GM12801 (cell line): ENCODE results near the gene PPP1R17.

Experiments
- TF ChIP-seq, protein P1 (sequence below): IDR thresholded peaks from one replicate; pipeline ENCODE4 v1.5.1; 2011; ENCODE audit warnings: control low read depth; ENCODE audit not compliant: insufficient read length; ENCODE audit errors: extremely low read depth

PPP1R17 gene

DNA sequence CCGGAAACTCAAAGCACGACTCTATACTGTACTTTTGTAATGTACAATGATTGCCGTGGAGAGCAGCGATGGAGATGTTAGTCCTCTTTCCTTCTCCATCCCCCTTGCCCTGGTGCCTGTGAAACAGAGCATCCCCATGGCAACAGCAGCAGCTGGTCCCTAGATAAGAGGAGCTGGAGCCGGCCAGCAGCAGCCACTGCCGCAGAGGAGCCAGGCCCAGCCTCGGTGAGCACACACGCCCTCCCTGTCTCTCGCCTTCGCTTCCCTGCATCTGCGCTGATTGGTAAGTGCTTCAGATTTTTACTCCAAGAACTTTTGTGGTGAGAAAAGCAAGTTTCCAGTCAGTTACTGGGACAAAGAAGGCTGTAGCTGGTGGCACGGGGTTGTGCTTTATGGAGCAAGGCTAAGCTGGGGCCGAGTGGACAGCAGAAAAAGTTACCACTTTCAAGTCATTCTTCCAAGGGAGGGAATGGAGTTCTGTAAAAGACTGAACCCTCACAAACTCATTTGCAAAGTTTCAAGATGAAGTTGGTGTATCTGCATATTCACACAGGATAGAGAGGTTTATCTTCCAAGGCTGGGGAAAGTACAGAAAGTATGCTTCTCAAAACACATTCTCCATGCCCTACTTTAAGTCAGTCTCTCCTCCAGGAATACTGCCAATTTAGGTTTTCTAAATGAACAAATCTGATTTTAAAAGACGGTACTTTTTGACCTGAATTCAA lies at the start of gene PPP1R17:
Gene PPP1R17, plus strand, starts transcription at position 192 of the 725 bp plus-strand sequence. CDS start 5,227 bp downstream, outside the sequence.
- TF ChIP-seq, protein P1, sequence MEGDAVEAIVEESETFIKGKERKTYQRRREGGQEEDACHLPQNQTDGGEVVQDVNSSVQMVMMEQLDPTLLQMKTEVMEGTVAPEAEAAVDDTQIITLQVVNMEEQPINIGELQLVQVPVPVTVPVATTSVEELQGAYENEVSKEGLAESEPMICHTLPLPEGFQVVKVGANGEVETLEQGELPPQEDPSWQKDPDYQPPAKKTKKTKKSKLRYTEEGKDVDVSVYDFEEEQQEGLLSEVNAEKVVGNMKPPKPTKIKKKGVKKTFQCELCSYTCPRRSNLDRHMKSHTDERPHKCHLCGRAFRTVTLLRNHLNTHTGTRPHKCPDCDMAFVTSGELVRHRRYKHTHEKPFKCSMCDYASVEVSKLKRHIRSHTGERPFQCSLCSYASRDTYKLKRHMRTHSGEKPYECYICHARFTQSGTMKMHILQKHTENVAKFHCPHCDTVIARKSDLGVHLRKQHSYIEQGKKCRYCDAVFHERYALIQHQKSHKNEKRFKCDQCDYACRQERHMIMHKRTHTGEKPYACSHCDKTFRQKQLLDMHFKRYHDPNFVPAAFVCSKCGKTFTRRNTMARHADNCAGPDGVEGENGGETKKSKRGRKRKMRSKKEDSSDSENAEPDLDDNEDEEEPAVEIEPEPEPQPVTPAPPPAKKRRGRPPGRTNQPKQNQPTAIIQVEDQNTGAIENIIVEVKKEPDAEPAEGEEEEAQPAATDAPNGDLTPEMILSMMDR: no peak

DNA sequence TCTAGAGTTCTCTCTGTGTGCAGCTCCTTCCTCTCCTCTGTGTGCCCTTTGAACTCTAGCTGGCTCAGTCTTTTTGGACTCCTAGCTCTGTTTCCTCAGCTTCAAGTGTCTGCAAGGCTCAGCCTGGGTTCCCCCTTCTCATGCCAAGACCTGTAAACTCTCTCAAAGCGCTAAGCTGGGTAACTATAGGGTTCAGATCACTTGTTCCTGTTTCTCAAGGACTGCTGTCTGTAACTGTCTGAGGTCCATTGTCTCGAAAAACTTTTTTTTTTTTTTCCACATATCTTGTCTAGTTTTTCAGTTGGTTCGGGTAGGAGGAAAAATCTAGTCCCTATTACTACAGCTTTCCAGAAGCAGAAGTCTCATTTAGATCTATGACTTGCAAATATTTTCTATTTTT lies 46.6 kb upstream of the PPP1R17 start:
- TF ChIP-seq, protein P1: no peak

DNA sequence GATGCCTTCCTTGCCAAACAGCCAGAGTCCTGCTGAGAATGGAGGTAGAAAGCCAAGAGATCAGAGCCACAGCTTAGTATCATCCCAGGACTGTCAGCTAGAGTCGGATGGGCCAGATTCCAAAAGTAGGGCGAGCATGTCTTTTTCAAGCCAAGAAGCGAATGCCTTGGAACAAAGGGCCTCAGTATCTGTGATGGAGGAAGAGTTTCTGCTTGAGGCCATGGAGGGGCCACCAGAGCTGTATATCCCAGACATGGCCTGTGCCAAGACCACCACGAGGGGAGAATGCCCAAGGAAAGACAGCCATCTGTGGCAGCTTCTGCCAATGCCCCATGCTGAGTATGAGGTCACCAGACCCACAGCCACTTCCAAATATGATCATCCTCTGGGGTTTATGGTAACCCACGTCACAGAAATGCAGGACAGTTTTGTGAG lies 44.3 kb upstream of the PPP1R17 start:
- TF ChIP-seq, protein P1: no peak

DNA sequence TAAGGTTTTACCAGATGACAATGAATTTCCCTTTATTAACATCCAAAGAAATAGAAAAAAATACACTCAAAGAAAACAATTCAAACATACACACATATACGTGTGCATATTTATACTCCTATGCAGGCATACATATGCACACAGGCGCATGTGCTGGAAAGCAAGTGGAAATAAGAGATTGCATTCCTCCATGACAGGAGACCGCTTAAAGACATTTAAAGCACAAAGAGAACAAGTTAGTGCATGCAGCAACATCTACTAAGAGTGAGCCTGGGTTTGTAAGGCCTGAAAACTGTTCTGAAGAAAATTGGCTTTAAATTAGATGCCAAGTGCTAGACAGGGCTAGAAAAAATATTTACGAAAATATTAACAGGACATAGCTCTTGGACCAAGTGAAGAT lies 40.1 kb upstream of the PPP1R17 start:
- TF ChIP-seq, protein P1: no peak

DNA sequence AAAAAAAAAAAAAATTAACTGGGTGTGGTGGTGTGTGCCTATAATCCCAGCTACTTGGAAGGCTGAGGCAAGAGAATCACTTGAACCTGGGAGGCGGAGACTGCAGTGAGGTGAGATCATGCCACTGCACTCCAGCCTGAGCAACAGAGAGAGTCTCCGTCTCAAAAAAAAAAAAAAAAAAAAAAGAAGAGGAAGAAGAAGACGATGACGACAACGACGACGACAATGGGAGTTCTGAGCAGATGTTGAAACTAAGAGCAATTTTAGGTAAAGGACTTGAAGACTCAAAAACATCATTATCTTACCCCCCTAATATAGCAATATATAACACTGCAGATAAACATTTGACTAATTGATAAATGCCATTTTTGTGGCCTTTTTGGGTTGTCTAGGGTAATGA lies 39.5 kb upstream of the PPP1R17 start:
- TF ChIP-seq, protein P1: no peak

DNA sequence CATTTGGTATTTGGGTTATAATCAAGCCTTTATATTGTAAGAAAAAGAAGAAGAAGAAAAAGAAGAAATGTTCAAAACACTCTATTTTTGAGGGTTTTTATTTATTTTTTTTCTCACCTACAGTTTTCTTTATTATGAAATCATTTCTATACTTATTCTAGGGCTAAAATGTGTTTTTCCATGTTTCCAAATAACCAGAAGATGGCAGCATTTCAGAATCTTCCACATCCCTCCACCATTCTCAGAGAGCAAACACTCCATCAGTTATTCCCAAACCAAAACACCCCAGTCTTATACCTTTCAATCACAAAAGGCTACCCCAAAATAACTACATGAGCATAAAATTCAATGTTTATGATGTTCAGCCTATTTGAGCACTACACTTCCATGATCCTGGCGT lies 38.7 kb upstream of the PPP1R17 start:
- TF ChIP-seq, protein P1: no peak

DNA sequence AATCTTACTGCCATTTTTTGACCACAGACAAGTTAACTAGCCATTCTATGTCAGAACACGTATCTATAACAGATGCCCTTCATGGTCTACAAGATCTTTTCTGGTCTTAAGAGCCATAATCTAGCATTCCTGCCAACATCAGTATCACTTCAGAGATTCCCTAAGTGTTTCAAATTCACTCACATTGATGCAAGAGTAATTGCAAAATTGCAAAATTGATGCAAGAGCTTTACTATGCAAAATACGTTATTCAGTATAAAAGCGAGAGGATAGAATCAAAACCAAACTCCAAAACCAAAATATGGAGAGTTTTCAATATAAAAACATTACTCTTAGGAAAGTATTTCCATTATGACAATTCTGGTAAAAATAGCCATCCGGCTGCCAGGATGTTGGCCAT lies 38.1 kb upstream of the PPP1R17 start:
- TF ChIP-seq, protein P1: no peak
